ENCODE data around the gene HOPX.

GRCh38 chr4:56698329-56698728 lies 17.2 kb upstream of the HOPX start:
- TF ChIP-seq POLR2AphosphoS5 (IDR thresholded peaks at IDR 0.05; ENCODE audit: low read depth, low read length): no peak
- no peak for TF ChIP-seq TAF1 (IDR thresholded peaks at IDR 0.05; ENCODE audit: borderline replicate concordance, low read depth, low read length)
- TF ChIP-seq POLR2A (IDR thresholded peaks at IDR 0.05; ENCODE audit: low read depth, low read length): no peak

Data from GM12892 (cell line).